GM12864 (cell line): ENCODE results near the gene SCMH1.
"Not testable (repeated sequence)": the region's sequence is repeated elsewhere in the genome, so short reads cannot be mapped to it uniquely, and the experiment has no call there.

Experiments used
- DNase-seq: peaks from one replicate; pipeline ENCODE4 v3.0.0-alpha.2; 2011; ENCODE audit warnings: low read depth
- H3K4me3 ChIP-seq: 2 replicates; pipeline ENCODE4 v1.5.1; 2011; ENCODE audit warnings: mild to moderate bottlenecking, low read depth, low read length, control low read depth
- TF ChIP-seq, protein P1 (sequence below): IDR thresholded peaks from 2 replicates; pipeline ENCODE4 v1.5.1; 2011; ENCODE audit warnings: low read depth, mild to moderate bottlenecking, moderate library complexity, low read length, control low read depth, inconsistent platforms; ENCODE audit errors: missing control alignments

SCMH1 gene

DNA sequence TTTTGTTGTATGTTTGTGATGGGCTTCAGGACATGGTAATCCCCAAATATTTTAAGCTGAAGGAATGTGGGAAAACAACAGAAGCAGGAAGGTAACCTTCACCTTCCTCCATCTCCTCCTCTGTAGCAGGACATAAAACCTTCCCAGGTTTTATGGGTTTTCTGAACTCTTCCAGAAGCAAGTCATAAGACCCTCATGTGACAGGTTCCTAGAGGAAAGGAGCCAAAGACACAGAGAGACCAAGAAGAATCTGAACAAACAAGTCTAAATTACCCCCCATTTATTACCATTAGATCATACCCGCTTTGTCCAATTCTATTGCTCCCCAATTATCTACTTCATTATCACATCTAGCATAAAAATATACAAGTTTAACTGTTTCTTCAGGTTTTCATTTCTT lies 28.8 kb downstream of the SCMH1 start:
- no peak for DNase-seq
- TF ChIP-seq, protein P1, sequence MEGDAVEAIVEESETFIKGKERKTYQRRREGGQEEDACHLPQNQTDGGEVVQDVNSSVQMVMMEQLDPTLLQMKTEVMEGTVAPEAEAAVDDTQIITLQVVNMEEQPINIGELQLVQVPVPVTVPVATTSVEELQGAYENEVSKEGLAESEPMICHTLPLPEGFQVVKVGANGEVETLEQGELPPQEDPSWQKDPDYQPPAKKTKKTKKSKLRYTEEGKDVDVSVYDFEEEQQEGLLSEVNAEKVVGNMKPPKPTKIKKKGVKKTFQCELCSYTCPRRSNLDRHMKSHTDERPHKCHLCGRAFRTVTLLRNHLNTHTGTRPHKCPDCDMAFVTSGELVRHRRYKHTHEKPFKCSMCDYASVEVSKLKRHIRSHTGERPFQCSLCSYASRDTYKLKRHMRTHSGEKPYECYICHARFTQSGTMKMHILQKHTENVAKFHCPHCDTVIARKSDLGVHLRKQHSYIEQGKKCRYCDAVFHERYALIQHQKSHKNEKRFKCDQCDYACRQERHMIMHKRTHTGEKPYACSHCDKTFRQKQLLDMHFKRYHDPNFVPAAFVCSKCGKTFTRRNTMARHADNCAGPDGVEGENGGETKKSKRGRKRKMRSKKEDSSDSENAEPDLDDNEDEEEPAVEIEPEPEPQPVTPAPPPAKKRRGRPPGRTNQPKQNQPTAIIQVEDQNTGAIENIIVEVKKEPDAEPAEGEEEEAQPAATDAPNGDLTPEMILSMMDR, result no peak
- no peak overlapping the region for H3K4me3 ChIP-seq

DNA sequence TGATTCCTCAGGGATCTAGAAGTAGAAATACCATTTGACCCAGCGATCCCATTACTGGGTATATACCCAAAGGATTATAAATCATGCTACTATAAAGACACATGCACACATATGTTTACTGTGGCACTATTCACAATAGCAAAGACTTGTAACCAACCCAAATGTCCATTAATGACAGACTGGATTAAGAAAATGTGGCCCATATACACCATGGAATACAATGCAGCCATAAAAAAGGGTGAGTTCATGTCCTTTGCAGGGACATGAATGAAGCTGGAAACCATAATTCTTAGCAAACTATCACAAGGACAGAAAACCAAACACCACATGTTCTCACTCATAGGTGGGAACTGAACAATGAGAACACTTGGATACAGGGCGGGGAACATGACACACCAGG lies 30.5 kb downstream of the SCMH1 start:
- DNase-seq, H3K4me3 ChIP-seq: not testable (repeated sequence)

DNA sequence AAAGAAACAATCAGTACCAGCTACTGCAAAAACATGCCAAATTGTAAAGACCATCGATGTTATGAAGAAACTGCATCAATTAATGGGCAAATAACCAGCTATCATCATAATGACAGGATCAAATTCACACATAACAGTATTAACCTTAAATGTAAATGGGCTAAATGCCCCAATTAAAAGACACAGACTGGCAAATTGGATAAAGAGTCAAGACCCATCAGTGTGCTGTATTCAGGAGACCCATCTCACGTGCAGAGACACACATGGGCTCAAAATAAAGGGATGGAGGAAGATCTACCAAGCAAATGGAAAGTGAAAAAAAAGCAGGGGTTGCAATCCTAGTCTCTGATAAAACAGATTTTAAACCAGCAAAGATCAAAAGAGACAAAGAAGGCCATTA lies 35.1 kb downstream of the SCMH1 start:
- not testable (repeated sequence) for H3K4me3 ChIP-seq, DNase-seq

DNA sequence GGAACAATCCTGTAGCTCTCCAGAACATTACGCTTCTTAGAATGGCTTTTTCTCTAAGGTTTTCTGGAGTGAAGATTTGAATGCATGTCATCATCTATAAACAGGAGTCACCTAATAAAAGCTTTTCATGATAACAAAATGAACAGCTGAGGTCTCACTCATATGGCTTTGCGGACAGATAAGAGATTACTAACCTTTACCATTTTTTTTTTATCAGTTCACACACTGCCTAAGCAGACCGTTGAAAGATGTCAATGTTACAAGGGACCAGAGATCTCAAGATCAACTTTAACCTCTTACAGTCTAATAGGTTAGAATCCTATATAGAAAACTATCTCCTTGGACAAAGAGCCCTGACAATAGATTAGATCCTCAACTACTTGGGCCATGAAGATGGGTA lies 41.4 kb downstream of the SCMH1 start:
- TF ChIP-seq, protein P1, result no peak
- no peak overlapping the region for H3K4me3 ChIP-seq
- no peak for DNase-seq

DNA sequence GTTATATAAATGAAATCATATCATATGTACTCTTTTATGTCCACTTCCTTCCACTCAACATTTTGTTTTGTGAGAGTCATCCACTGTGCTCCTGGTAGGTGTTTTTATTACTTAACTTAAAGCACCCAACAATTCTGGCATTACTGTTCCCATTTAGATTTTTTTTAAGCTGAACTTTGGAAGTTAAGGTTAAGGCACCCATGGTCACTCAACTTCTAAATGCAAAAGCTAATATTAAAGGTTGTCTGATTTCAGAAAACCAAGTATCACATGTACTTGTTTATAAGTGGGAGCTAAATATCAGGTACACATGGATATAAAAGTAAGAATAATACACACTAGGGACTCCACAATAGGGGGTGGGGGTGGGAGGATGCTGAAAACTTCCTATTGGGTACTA lies 42.7 kb downstream of the SCMH1 start:
- DNase-seq, result no peak
- H3K4me3 ChIP-seq, result no peak overlapping the region
- TF ChIP-seq, protein P1, result no peak

DNA sequence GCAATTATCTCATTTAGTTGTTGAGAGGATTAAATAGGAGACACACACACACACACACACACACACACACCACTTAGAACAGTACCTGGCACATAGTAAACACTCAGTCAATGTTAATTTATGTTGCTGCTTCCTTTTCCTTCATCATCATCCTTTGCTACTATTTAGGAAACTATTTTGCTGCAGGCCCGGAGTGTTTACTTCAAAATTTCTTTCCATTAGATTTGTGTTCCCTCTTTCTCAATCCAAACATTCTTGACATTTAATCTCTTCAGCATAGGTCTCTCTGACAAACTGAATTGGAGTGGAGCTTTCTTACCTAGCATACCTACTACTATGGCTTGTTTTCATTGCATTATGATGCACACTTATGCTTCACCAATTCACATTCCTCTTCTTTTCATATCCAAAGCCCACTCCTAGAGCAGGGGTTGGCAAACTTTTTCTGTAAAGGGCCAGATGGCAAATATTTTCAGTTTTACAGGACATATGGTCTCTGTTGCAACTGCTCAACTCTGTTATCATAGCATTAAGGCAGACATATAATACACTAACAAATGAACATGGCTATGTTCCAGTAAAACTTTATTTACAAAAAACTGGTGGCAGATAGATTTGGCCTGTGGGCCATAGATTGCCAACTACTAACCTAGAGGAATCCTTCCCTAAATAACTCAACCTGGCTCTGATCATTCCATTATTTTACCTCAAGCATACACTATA lies 49.5 kb downstream of the SCMH1 start:
- TF ChIP-seq, protein P1, result no peak
- H3K4me3 ChIP-seq, result no peak overlapping the region
- no peak for DNase-seq

DNA sequence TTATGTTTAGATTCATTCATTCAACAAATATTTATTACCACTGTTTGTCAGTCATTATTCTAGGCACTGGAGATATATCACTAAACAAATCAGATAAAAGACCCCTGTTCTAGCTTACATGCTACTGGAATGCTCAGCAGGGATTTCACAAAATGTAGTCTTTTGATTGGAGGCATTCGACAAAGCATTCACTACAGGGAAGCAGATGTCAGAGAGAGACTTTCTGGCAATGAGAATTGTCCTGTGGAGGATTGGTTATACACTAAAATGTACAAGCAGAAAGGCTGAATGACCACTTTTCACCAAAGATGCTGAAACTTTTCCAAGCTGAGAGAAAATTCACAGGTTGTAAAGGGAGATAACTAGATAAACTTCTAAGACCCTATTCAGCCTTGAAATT lies 57.7 kb downstream of the SCMH1 start:
- H3K4me3 ChIP-seq, result no peak overlapping the region
- TF ChIP-seq, protein P1, result no peak
- no peak for DNase-seq

DNA sequence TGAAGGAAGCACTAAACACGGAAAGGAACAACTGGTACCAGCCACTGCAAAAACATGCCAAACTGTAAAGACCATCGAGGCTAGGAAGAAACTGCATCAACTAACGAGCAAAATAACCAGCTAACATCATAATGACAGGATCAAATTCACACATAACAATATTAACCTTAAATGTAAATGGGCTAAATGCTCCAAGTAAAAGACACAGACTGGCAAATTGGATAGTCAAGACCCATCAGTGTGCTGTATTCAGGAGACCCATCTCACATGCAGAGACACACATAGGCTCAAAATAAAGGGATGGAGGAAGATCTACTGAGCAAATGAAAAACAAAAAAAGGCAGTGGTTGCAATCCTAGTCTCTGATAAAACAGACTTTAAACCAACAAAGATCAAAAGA lies 63.9 kb downstream of the SCMH1 start:
- DNase-seq, H3K4me3 ChIP-seq: not testable (repeated sequence)

DNA sequence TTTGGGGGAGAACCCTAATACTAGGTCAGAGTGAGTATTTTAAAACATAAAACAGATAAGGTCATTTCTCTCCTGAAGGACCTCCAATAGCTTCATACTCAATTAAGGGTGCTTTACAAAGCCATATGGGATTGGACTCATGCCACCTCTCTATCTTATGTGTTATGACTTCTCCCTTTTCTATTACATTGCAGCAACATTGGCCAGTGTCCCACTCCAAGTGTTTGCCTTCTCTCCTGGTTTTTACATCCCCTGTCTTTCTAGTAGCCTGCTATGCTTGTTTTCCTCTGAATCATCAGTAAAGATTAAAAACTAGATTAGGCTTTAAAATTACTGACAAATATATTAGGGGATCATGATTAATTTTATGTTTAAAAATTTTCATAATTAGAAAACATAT lies 66.6 kb downstream of the SCMH1 start:
- TF ChIP-seq, protein P1, result no peak
- no peak overlapping the region for H3K4me3 ChIP-seq

More for the DNA sequence above, 66.6 kb downstream of the SCMH1 start:
- DNase-seq, result no peak
